ENCODE measurements around the gene MTREX.

GRCh38 chr5:55324815-55325418 lies 17.1 kb downstream of the MTREX start:
- peak; percentile 68 for TF ChIP-seq CTCF (IDR thresholded peaks at IDR 0.05; ENCODE audit: insufficient read depth, low read depth, low read length)
- no peak for TF ChIP-seq EZH2 (IDR thresholded peaks at IDR 0.05; ENCODE audit: insufficient read depth, low read length)
